GM23338 (cell line): ENCODE data around the gene DPP10.

ENCODE experiments used
- CREB1 ChIP-seq: fragments of 250-450 bp; sonication (Bioruptor Pico); IDR thresholded peaks from 2 replicates; pipeline ENCODE4 v1.5.0; 2020; ENCODE audit warnings: low read depth, mild to moderate bottlenecking, moderate library complexity
- CTCF ChIP-seq, 2 experiments: fragments of 200-600 bp in 1 of 2; sonication (generic) in 1 of 2; conservative IDR thresholded peaks; 2 replicates each; pipeline versions ENCODE4 v1.5.1 to v1.6.1; 2016 to 2017; ENCODE audit warnings: antibody characterized with exemption in 2 of 2, low read depth in 2 of 2, mild to moderate bottlenecking in 2 of 2, moderate library complexity in 1 of 2
- EZH2 ChIP-seq: fragments of 200-600 bp; sonication (generic); IDR thresholded peaks from one replicate; pipeline ENCODE4 v1.8.0; 2017; ENCODE audit warnings: antibody characterized with exemption, mild to moderate bottlenecking, low read depth; ENCODE audit not compliant: unreplicated experiment
- EZH2phosphoT487 ChIP-seq: fragments of 200-600 bp; sonication (generic); IDR thresholded peaks from one replicate; pipeline ENCODE4 v1.8.1; 2018; ENCODE audit warnings: antibody characterized with exemption; ENCODE audit not compliant: unreplicated experiment
- JUNB ChIP-seq: IDR thresholded peaks from one replicate; pipeline ENCODE4 v1.6.1; 2016; ENCODE audit warnings: antibody characterized with exemption; ENCODE audit not compliant: unreplicated experiment
- POLR2AphosphoS5 ChIP-seq: IDR thresholded peaks from 2 replicates; pipeline ENCODE4 v1.6.1; 2016; ENCODE audit warnings: antibody characterized with exemption, low read depth
- STAT1 ChIP-seq: IDR thresholded peaks from one replicate; pipeline ENCODE4 v1.6.1; 2016; ENCODE audit warnings: antibody characterized with exemption; ENCODE audit not compliant: unreplicated experiment
- ZNF331 ChIP-seq: fragments of 250-450 bp; sonication (Bioruptor Pico); IDR thresholded peaks from 2 replicates; pipeline ENCODE4 v1.5.0; 2020; ENCODE audit warnings: low read depth, mild to moderate bottlenecking, moderate library complexity

GRCh38 chr2:114579542-114579941 is 137.1 kb downstream of the DPP10 start:
- TF ChIP-seq EZH2 (no peak), CTCF (conservative IDR thresholded peaks at IDR 0.05; ENCODE audit: low read depth in 2 of 2) (no peak), CREB1 (no peak), STAT1 (no peak), ZNF331 (CRISPR knock-in tag) (no peak), EZH2phosphoT487 (no peak), POLR2AphosphoS5 (no peak), JUNB (no peak)
